Upper lobe of right lung (tissue), 1 donor: ENCODE data around the gene SNAP47. TPM values are rescaled to one million over a fixed set of nuclear protein-coding genes. Genes with fewer than 3 reads are reported as not detected.

Experiments used
- ATAC-seq: fragments of 200-7000 bp; cut with Tn5 transposase; one replicate; pipeline ENCODE4 v1.9.1; 2020; ENCODE audit warnings: mild to moderate bottlenecking, moderate library complexity
- DNase-seq: peaks from one replicate; pipeline ENCODE4 v3.0.0-alpha.2; 2020
- H3K27ac ChIP-seq: fragments of 200-600 bp; one replicate; pipeline ENCODE4 v1.8.0; 2022
- H3K27me3 ChIP-seq: fragments of 200-600 bp; one replicate; pipeline ENCODE4 v1.8.0; 2022; ENCODE audit warnings: mild to moderate bottlenecking
- H3K36me3 ChIP-seq: fragments of 200-600 bp; one replicate; pipeline ENCODE4 v1.8.0; 2022
- H3K4me1 ChIP-seq: fragments of 200-600 bp; one replicate; pipeline ENCODE4 v1.8.0; 2022
- H3K4me3 ChIP-seq: fragments of 200-600 bp; one replicate; pipeline ENCODE4 v1.8.0; 2022; ENCODE audit warnings: mild to moderate bottlenecking
- H3K9me3 ChIP-seq: fragments of 200-600 bp; one replicate; pipeline ENCODE4 v1.8.0; 2022
- intact Hi-C: fragments of 100-400 bp; cut with DNase I; formaldehyde crosslinking; loops from one replicate; pipeline ENCODE4 v1.11.0; 2022
- total RNA-seq: library from RNA; stranded (reverse); fragmentation: NEBNext Ultra II Directional; extraction: Animal tissue kit (Norgen Biotek cat#: 25700); gene quantifications from one replicate; pipeline ENCODE4 v1.2.1, GENCODE V29; 2021
- TF ChIP-seq, protein P1 (sequence below): fragments of 200-600 bp; IDR thresholded peaks from one replicate; pipeline ENCODE4 v1.8.0; 2022; ENCODE audit warnings: antibody characterized with exemption
- donor health status: DM: no; HTN: yes; CAD: no; lungs with severe emphysema.

Gene SNAP47
- total RNA-seq, 1 donor from 2014 or later, result 27.7 TPM

DNA sequence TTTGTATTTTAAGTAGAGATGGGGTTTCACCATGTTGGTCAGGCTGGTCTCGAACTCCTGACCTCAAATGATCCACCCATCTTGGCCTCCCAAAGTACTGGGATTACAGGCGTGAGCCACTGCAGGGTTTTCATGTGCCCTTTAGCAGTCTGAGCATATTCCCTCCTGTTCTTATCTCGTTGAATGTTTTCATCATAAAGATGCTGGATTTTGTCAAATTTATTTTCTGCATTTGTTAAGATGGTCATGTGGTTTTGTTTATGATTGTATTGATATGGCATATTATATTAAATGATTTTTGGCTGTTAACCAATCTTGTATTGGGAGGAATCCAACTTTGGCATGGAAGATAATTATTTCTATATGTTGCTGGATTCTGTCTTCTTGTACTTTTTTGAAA is 8.9 kb upstream of the SNAP47 start:
- intact Hi-C loops, result no loop called here
- no peak for DNase-seq
- Histone ChIP-seq H3K4me1 (peaks cover 21% of the 10 kb centered on the region), H3K36me3 (no peaks in the 10 kb centered on the region), H3K27me3 (no peaks in the 10 kb centered on the region), H3K4me3 (no peak overlapping the region), H3K27ac (no peak overlapping the region), H3K9me3 (no peaks in the 10 kb centered on the region)
- TF ChIP-seq, protein P1, sequence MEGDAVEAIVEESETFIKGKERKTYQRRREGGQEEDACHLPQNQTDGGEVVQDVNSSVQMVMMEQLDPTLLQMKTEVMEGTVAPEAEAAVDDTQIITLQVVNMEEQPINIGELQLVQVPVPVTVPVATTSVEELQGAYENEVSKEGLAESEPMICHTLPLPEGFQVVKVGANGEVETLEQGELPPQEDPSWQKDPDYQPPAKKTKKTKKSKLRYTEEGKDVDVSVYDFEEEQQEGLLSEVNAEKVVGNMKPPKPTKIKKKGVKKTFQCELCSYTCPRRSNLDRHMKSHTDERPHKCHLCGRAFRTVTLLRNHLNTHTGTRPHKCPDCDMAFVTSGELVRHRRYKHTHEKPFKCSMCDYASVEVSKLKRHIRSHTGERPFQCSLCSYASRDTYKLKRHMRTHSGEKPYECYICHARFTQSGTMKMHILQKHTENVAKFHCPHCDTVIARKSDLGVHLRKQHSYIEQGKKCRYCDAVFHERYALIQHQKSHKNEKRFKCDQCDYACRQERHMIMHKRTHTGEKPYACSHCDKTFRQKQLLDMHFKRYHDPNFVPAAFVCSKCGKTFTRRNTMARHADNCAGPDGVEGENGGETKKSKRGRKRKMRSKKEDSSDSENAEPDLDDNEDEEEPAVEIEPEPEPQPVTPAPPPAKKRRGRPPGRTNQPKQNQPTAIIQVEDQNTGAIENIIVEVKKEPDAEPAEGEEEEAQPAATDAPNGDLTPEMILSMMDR, result no peak
- no peak for ATAC-seq

DNA sequence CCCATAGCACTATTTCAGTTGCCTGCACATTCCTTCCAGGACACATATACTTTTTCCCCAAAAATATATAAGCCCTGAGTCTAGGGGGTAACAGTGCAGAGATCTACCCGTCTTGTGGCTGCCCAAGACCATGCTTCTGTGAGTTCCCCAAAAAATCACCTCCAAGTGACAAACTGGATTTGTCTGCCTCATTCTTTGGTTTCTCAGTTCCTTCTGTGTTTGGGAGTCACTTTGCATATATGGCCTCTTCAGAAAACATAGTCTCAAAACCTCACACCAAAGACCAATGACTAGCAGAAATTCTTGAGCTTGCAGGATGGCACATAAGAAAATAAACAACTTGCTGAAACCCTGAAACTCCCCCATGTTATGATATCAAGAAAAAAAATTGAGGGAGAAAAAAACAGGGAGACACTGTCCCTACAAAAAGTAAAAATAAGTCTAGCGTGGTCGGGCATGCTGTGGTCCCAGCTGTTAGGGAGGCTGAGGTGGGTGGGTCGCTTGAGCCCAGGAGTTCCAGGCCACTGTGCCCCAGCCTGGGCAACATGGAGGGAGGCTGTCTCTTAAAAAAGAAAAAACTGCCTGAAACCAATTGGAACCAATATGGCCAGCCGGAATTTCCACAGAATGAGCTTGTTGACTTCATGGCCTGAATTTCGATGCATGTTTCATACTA is 8.2 kb upstream of the SNAP47 start:
- H3K4me1 ChIP-seq, result peaks cover 21% of the 10 kb centered on the region
- peaks cover 6% of the 10 kb centered on the region for H3K36me3 ChIP-seq
- intact Hi-C loops, result no loop called here
- H3K4me3 ChIP-seq, result no peak overlapping the region
- H3K9me3 ChIP-seq, result no peaks in the 10 kb centered on the region
- no peak overlapping the region for H3K27ac ChIP-seq
- DNase-seq (no peak), ATAC-seq (no peak)
- TF ChIP-seq, protein P1, result no peak
- no peaks in the 10 kb centered on the region for H3K27me3 ChIP-seq

DNA sequence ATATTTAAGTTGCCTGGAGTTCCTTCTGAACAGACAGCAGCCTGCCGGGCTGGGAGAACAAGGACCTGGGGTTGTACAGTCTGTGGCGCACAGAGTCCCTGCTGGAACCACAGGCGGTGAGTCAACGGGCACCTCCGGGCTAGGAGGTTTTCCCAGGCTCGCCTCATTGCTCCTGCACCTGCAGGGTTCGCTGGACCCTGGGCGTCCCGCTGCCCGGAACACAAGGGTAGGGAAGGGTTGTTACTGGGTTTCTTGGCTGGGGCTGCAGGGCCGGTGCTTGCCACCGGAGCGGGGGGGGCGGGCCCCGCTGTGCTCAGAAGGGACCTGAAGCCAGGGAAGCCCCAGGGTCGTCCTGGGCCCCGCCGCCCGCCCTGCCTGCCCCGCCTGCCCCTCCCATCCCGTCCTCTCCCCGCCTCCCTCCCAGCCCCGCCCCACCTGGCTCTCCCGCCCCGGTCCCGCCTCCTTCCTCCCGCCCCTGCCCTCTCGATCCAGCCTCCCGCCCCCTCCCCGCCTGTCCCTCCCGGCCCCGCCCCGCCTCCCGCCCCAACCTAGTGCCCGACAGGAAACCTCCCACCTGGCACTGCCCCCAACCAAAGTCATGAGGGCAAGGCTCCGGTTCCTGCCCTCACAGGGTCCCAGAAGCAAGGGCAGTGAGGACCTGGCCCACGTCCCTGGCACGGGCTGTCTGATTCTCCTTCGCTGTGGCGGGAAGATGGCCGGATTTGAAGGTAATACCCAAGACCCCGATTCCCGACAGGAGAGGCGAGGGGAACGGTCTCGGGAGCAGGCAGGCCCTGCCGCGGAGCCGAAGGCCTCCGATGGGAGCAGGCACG is 7.0 kb upstream of the SNAP47 start:
- Histone ChIP-seq H3K9me3 (no peaks in the 10 kb centered on the region), H3K27me3 (no peaks in the 10 kb centered on the region), H3K4me3 (peak overlapping the region; percentile 61), H3K36me3 (peaks cover 18% of the 10 kb centered on the region), H3K4me1 (peaks cover 21% of the 10 kb centered on the region), H3K27ac (peak overlapping the region; percentile 55)
- peak; percentile 84 for ATAC-seq
- TF ChIP-seq, protein P1, result no peak
- intact Hi-C loops, result no loop called here
- peak; percentile 92 for DNase-seq

DNA sequence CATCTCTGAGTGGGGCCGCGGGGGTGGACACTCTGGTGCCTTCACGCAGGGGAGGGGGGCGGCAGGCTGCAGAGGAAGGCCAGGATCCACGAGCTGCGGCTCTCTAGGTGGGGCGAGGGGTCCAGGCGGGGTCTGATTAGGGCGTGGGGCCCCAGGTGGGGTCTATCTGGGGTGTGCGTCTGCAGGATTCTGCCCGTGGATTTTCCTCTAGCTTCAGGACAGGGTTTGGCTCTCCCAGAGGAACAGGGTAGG is 6.4 kb upstream of the SNAP47 start:
- peak; percentile 7 for ATAC-seq
- Histone ChIP-seq H3K4me1 (peaks cover 26% of the 10 kb centered on the region), H3K36me3 (peaks cover 20% of the 10 kb centered on the region), H3K4me3 (peak overlapping the region; percentile 61), H3K27me3 (no peaks in the 10 kb centered on the region), H3K27ac (peak overlapping the region; percentile 55), H3K9me3 (no peaks in the 10 kb centered on the region)
- DNase-seq, result no peak
- intact Hi-C loops, result no loop called here
- TF ChIP-seq, protein P1, result no peak

DNA sequence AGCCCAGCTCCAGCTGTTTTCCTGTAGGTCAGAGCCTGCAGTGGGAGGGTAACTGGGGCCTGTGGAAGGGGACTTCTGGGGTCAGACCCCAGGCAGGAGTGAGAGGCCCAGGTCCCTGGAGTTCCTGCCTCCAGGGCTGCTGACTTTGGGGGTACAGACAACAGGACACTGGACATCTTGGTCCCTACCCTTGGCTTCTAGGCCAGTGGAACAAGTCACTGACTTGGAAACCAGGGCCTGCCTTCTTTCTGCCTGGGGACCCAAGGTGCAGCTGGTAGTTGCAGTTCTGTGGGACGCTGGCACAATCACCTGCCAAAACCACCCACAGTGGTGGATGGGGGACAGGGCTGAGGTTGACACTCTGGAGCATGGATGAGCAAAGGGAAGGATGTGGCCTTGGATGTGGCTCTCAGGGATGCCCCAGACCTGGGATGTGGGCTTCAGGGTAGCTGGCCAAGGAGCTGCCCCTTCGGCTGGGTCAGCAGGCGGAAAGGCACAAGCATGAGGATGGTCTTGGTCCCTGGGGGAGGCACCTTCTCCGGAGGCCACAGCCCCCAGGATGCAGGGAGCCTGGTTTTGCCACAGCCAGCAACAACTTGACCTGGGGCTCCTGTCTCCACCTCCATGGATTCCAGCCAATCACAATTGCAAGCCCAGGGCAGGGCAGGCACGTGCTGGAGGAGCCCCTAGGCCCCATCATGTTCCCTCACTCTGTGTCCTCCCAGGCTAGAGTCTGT is 5.9 kb upstream of the SNAP47 start:
- Histone ChIP-seq H3K27me3 (no peaks in the 10 kb centered on the region), H3K9me3 (no peaks in the 10 kb centered on the region), H3K4me3 (peak overlapping the region; percentile 61), H3K4me1 (peaks cover 30% of the 10 kb centered on the region), H3K27ac (peak overlapping the region; percentile 55), H3K36me3 (peaks cover 20% of the 10 kb centered on the region)
- no peak for ATAC-seq
- TF ChIP-seq, protein P1, result no peak
- intact Hi-C loops, result no loop called here
- DNase-seq, result no peak
